C4-2B (cell line): ENCODE results near the gene ZFTA.

ENCODE experiments used
- ZFX ChIP-seq: fragments of 450-650 bp; IDR thresholded peaks from 2 replicates; pipeline ENCODE4 v1.6.1; 2017
- TF ChIP-seq, protein P1 (sequence below): fragments of 450-650 bp; conservative IDR thresholded peaks from 2 replicates; pipeline ENCODE4 v1.5.1; 2017; ENCODE audit warnings: mild to moderate bottlenecking

DNA sequence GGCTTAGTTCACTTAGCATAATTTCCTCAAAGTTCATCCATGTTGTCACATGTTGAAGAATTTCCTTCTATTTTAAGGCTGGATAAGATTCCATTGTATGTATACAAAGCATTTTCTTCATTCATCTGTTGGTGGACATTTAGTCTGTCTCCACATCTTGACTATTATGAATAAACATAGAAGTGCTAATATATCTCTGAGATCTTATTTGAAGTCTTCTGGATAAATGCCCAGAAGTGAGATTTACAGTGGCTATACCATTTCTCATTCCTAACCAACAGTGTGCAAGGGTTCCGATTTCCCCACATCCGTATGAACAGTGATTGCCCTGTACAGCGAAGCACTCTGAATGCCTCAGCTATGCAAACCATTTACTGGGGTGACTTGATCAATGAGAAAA lies 6.6 kb upstream of the ZFTA start:
- TF ChIP-seq, protein P1, sequence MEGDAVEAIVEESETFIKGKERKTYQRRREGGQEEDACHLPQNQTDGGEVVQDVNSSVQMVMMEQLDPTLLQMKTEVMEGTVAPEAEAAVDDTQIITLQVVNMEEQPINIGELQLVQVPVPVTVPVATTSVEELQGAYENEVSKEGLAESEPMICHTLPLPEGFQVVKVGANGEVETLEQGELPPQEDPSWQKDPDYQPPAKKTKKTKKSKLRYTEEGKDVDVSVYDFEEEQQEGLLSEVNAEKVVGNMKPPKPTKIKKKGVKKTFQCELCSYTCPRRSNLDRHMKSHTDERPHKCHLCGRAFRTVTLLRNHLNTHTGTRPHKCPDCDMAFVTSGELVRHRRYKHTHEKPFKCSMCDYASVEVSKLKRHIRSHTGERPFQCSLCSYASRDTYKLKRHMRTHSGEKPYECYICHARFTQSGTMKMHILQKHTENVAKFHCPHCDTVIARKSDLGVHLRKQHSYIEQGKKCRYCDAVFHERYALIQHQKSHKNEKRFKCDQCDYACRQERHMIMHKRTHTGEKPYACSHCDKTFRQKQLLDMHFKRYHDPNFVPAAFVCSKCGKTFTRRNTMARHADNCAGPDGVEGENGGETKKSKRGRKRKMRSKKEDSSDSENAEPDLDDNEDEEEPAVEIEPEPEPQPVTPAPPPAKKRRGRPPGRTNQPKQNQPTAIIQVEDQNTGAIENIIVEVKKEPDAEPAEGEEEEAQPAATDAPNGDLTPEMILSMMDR = no peak
- no peak for TF ChIP-seq ZFX
